WI38 (cell line): Measurements from ENCODE around the gene SMYD3.

Source experiments
- H3K4me3 ChIP-seq: 2 replicates; pipeline ENCODE4 v1.5.1; 2011; ENCODE audit warnings: low read depth, mild to moderate bottlenecking, control low read depth, low read length
- CTCF ChIP-seq: IDR thresholded peaks from 2 replicates; pipeline ENCODE4 v1.5.1; 2012; ENCODE audit warnings: low read depth, mild to moderate bottlenecking, control low read depth, low read length

SMYD3 gene

GRCh38 chr1:245987577-245987976 lies 519.5 kb downstream of the SMYD3 start:
- no peak for TF ChIP-seq CTCF
- no peak overlapping the region for H3K4me3 ChIP-seq

- no peak overlapping the region for H3K4me3 ChIP-seq
- TF ChIP-seq CTCF = no peak
These were observed 519.9 kb downstream of the SMYD3 start for GRCh38 chr1:245987219-245987545.

GRCh38 chr1:245986404-245987218 lies 520.5 kb downstream of the SMYD3 start:
- TF ChIP-seq CTCF = no peak
- no peak overlapping the region for H3K4me3 ChIP-seq

GRCh38 chr1:245984390-245985155 lies 522.5 kb downstream of the SMYD3 start:
- no peak overlapping the region for H3K4me3 ChIP-seq
- no peak for TF ChIP-seq CTCF

- H3K4me3 ChIP-seq = no peak overlapping the region
- no peak for TF ChIP-seq CTCF
These were observed 523.6 kb downstream of the SMYD3 start for GRCh38 chr1:245983294-245983967.

GRCh38 chr1:245979589-245979988 lies 527.5 kb downstream of the SMYD3 start:
- no peak for TF ChIP-seq CTCF

GRCh38 chr1:245978915-245979314 lies 528.2 kb downstream of the SMYD3 start:
- no peak for TF ChIP-seq CTCF
- H3K4me3 ChIP-seq = no peak overlapping the region

More at GRCh38 chr1:245979589-245979988, 527.5 kb downstream of the SMYD3 start:
- no peak overlapping the region for H3K4me3 ChIP-seq
